Kidney epithelial cell (primary cell): Measurements from ENCODE around the gene RNF213. TPM values are rescaled to one million over a fixed set of nuclear protein-coding genes. Genes with fewer than 3 reads are reported as not detected.

Source experiments
- DNase-seq: peaks from one replicate; pipeline ENCODE4 v3.0.0-alpha.2; 2010; ENCODE audit warnings: low read depth
- H3K27me3 ChIP-seq: 2 replicates; pipeline ENCODE4 v1.6.0; 2011; ENCODE audit warnings: low read length; ENCODE audit not compliant: control insufficient read depth, insufficient read depth
- H3K36me3 ChIP-seq: 2 replicates; pipeline ENCODE4 v1.5.1; 2011; ENCODE audit warnings: low read length; ENCODE audit not compliant: control insufficient read depth, insufficient read depth
- H3K4me3 ChIP-seq: 2 replicates; pipeline ENCODE4 v1.5.1; 2011; ENCODE audit warnings: low read depth, mild to moderate bottlenecking, control low read depth, low read length
- CTCF ChIP-seq: IDR thresholded peaks from 2 replicates; pipeline ENCODE4 v1.5.1; 2011; ENCODE audit warnings: mild to moderate bottlenecking, moderate library complexity, low read length, control low read depth, inconsistent platforms; ENCODE audit not compliant: insufficient read depth, poor library complexity, severe bottlenecking
- total RNA-seq: library from RNA; depleted of rRNA; stranded (reverse); fragments of >200 nt; gene quantifications from 2 replicates; pipeline ENCODE4 v1.2.3, GENCODE V29; 2015

RNF213 gene
- total RNA-seq, 1 donor from 2014 or later, result 111 TPM

GRCh38 chr17:80416940-80417293, 156.3 kb downstream of the RNF213 start:
- H3K27me3 ChIP-seq, result peaks cover 13% of the 10 kb centered on the region
- no peak for TF ChIP-seq CTCF
- H3K4me3 ChIP-seq, result no peak overlapping the region
- H3K36me3 ChIP-seq, result no peaks in the 10 kb centered on the region
- no peak for DNase-seq

GRCh38 chr17:80418589-80418988, 157.9 kb downstream of the RNF213 start:
- Histone ChIP-seq H3K27me3 (peaks cover 10% of the 10 kb centered on the region), H3K36me3 (no peaks in the 10 kb centered on the region), H3K4me3 (no peak overlapping the region)
- no peak for DNase-seq
- no peak for TF ChIP-seq CTCF

- Histone ChIP-seq H3K27me3 (peaks cover 3% of the 10 kb centered on the region), H3K4me3 (no peak overlapping the region), H3K36me3 (no peaks in the 10 kb centered on the region)
- no peak for TF ChIP-seq CTCF
- no peak for DNase-seq
Observed at GRCh38 chr17:80419255-80419654, 158.6 kb downstream of the RNF213 start.

GRCh38 chr17:80421381-80422090, 160.9 kb downstream of the RNF213 start:
- TF ChIP-seq CTCF, result no peak
- Histone ChIP-seq H3K27me3 (peaks cover 3% of the 10 kb centered on the region), H3K4me3 (no peak overlapping the region), H3K36me3 (no peaks in the 10 kb centered on the region)
- DNase-seq, result no peak

- Histone ChIP-seq H3K27me3 (peaks cover 5% of the 10 kb centered on the region), H3K4me3 (no peak overlapping the region), H3K36me3 (no peaks in the 10 kb centered on the region)
- TF ChIP-seq CTCF, result no peak
- no peak for DNase-seq
Observed at GRCh38 chr17:80422276-80422675, 161.6 kb downstream of the RNF213 start.

GRCh38 chr17:80422981-80423380, 162.3 kb downstream of the RNF213 start:
- no peak for DNase-seq
- no peaks in the 10 kb centered on the region for H3K36me3 ChIP-seq
- H3K4me3 ChIP-seq, result no peak overlapping the region
- H3K27me3 ChIP-seq, result peaks cover 5% of the 10 kb centered on the region
- no peak for TF ChIP-seq CTCF
